Activated CD4-positive, alpha-beta T cell treated with anti-CD3 and anti-CD28 coated beads, Interleukin-2, amount 50 U/mL, for 4 hours (primary cell): Measurements from ENCODE around the gene UCN2.
"Not testable (repeated sequence)": the region's sequence is repeated elsewhere in the genome, so short reads cannot be mapped to it uniquely, and the experiment has no call there.

Source experiments
- DNase-seq, 2 experiments: peaks; one replicate each; pipeline ENCODE4 v3.0.0-alpha.2; 2020

The UCN2 gene

DNA sequence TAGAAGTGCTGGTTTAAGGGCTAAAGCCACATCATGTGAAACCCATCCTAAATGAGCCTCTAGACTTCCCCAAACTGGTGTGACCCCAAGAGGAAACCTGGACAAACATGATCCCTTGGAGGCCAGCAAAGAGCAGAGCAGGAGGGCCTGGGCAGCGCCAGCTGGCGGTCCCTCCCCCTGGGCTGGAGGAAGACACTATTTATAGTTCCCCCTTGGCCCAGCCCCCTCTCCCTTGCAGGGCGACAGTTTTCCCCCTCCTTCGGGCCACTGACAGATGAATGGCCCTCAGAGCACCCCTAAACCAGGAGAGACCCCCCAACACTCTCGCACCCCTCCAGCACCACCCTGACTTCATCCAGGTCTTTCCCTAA, 2.9 kb downstream of the UCN2 start:
- no peak for DNase-seq

DNA sequence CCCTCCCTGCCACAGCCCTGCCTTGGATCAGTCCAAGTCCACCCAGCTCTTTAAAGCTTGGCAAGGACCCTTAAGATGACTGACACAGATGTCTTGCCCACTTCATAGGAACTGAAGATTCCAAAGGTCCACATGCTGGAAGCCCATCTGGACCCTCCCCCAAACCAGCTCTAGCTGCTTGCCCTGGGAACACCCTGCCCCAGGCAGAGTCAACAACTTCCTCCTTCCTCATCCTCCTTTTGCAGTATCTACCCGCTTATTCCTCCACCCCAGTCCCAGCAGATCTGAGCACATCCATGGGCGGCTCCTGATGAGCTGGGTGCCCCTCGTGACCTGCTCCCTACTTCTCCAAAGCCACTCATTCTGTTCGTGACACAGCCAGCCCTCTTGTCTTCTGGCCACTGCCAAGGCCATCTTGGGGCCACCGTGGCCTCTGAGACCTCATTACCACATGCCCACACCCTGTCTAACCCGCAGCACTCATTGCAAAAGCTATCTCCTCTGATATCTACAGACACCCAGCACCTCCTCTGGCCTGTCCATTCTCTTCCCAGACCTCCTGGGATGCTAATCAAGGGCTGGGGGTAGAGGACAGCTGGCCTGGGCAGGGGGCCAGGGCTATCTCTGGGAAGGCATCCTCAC, 5.0 kb downstream of the UCN2 start:
- no peak for DNase-seq

DNA sequence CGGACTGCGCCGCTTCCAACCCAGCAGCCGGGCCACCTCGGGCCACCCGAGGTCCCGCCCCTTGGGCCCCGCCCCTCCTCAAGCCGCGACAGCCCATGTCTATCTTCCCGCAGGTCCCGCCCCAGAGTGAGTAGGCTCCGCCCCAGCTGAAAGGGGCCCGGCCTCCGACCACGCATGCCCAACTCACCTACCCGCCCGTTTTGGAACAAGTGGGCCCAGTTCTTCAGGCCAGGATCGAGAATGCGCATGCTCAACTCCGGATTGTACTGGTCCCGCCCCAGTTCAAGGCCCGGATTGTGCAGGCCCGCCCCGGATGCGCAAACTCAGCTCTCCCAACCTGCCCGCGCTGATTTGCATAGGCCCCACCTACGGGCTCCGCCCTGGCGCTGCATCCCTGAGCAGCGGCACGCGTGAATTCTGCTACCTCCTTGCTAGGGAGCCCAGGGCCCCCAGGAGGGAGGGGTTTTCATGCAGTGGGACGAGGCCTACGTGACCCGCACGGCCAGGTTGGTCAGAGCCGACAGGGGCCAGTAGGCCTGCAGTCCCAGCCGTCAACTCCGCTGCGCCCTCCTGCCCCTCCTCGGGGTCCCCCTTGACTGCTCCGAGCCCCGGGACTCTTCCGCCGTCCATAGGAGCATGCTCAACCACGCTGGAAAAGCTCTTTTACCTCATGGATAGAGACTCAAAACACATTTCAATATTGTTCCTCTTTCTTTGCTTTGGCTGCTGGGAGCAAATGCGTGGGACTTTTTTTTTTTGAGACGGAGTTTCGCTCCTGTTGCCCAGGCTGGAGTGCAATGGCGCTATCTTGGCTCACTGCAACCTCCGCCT, 6.6 kb downstream of the UCN2 start, which contains the start of gene PFKFB4:
Gene PFKFB4 (minus strand): TSS at position 8 of the 831 bp plus-strand sequence. CDS start 26 bp downstream, outside the sequence.
- DNase-seq = peak; percentile 98 to 99

DNA sequence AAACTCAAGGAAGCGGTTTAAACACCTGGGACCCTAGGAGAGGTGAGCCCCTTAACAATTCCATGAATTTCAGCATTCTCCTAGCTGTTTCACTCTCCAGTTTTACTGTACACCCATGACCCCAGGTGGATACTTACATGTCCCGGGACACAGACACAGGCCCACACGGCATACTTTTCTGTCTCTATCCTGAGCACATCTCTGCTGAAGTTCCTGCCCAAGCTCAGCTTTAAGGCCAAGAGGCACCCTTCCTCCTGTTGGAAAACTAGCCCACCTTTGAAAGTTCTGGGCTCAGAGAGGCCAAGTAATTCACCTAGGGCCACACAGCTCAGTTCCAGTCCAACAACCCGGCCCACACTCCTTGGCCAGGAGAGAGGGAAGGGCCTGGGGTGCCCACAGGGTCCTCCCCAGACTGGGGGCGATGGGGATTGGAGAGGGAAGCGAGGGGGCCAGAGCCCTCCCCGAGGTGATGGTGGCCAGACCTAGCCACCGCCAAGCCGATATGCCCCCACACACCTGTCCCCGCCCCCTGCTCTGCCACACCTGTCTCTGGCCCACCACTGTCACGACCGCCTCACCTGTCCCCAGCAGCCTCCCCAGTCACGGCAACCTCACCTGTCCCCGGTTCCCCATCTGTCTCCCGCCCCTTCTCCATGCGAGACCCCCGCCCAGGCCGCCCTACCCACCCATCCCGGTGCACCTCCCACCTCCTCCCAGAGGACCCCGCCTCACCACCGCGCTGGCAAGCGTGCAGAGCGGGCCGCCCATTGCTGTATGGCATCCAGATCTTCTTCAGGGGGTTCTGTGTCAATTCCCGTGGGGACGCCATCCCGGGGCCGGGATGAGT, 7.4 kb downstream of the UCN2 start:
- DNase-seq = no peak

DNA sequence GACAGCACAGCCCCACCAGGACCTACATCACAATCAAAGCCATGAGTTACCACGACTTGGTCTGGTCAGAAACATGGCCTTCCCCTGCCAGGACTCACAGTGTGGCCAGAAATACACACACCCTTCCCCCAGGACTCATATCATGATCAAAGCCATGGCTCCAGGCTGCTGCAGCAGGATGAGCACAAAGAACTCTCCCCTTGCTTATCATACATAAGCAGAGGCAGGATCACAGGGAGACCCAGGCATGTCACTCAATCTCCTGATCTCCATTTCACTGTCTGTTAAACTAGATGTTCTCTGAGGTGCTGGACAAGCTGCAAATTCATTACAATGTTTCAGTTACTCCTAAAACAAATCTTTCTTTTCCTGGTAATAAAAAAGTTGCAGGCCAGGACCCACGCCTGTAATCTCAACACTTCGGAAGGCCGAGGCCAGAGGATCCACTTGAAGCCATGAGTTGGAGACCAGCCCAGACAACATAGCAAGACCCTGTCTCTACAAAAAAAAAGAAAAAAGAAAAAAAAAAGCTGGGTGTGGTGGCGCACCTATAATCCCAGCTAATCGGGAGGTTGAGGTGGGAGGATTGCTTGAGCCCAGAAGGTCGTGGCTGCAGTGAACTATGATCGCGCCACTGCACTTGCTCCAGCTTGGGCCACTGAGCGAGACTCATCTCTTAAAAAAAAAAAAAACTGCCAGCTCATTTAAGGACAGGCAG, 8.2 kb downstream of the UCN2 start:
- DNase-seq = no peak

DNA sequence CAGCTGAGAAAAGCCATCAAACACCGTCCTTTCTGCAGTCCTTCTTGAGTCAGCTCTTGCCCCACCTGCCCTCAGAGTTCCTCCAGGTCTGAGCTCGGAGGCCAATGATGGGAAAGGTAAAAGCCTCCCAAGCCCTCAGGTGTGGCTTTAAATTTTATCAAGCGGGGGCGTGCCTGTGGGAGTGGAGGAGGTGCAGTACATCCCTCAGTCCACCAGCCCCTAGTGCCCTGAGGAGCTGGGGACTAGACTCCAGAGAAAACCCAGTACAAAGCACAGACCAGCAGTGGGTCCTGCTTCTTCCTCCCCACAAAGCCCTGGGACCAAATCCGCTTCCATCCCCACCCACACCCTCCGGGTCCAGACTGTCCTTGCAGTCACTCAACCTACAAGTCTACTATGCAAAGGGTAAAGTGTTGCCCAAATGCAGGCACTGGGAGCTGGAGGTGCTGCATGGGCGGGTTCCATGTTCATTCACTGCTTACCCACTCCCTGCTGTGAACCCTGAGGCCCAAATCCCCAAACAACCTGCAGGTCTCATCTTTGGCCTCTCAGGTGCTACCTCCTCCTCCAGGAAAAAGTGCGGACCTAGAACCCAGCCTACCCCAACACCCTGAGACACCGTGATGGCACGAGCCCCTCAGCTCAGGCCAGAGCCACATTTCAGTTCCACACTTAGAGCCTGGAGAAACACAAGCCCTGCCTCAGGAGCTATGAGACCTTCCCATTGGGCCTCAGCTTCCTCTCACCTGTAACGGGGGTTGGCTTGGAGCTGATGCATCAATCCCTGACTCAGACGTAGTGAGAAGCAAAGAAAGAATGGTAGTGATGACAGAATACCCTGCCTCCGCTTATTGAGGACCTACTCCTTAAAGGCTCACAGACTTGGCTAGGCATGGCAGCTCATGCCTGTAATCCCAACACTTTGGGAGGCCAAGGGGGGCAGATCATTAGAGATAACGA, 9.4 kb downstream of the UCN2 start:
- no peak for DNase-seq

DNA sequence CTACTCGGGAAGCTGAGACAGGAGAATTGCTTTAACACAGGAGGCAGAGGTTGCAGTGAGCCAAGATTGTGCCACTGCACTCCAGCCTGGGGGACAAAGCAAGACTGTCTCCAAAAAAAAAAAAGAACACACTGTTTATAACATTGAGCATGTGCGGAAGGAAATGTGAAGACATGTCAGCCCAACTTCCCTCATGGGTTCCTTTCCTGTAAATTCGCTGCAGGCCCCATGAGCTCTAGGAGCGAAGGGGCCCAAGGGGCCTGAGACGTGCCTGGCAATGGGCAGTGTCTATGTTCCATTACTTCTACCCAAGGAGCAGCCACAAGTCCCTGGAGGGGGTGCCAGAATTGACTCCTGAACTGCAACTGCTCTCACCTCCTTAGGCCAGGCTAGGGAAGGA, 10.2 kb downstream of the UCN2 start:
- DNase-seq = no peak

DNA sequence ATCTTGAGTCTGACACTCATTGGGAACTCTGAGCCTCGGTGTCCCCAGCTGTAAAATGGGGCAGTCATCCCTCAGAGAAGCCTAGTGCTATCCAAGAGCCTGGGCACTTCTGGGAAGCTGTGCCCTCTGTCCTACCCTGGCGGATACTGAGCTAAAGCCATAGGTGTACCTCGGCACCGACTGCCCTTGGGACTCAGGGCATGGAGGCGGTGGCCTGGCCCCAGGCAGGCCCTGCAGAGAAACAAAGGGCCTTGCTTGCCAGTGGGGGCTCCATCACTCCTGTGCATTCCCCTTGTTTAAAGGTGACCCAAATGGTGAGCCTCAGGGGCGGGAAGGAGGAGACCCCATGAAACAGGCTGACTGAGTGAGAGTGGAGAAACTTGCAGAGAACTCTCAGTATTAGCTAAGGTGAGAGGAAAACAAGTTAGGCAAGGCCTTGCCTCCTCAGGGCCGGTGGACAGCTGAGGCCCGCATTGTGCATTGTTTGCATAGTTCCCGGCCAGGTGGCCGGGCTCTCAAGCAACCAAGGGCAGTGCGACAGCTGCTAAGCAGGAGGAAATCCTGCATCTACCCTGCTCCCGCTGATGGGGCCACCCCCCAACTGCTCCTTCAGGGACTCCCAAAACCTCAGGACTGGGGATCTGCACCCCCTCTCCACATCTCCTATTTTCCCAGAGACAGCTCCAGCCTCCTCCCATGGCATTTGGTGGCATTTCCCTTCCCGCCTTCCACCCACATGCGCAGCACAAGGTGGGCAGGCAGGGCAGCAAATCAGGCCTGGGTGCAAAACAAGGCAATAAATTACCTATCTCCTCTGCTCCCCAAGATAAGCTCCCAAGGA, 11.2 kb downstream of the UCN2 start:
- DNase-seq = no peak

DNA sequence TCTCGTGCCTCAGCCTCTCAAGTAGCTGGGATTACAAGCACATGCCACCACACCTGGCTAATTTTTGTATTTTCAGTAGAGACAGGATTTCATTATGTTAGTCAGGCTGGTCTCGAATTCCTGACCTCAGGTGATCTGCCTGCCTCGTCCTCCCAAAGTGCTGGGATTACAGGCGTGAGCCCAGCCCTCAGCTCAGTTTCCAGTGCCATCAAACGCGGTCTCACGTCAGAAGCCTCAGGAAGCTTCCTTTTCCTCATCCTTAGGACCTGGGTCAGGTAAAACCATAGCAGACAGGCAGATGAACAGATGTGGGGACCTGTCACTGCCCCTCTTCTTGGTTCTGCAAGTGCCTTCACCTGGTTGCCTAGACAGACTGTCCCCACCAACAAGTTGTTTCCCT, 11.9 kb downstream of the UCN2 start:
- DNase-seq = not testable (repeated sequence)

DNA sequence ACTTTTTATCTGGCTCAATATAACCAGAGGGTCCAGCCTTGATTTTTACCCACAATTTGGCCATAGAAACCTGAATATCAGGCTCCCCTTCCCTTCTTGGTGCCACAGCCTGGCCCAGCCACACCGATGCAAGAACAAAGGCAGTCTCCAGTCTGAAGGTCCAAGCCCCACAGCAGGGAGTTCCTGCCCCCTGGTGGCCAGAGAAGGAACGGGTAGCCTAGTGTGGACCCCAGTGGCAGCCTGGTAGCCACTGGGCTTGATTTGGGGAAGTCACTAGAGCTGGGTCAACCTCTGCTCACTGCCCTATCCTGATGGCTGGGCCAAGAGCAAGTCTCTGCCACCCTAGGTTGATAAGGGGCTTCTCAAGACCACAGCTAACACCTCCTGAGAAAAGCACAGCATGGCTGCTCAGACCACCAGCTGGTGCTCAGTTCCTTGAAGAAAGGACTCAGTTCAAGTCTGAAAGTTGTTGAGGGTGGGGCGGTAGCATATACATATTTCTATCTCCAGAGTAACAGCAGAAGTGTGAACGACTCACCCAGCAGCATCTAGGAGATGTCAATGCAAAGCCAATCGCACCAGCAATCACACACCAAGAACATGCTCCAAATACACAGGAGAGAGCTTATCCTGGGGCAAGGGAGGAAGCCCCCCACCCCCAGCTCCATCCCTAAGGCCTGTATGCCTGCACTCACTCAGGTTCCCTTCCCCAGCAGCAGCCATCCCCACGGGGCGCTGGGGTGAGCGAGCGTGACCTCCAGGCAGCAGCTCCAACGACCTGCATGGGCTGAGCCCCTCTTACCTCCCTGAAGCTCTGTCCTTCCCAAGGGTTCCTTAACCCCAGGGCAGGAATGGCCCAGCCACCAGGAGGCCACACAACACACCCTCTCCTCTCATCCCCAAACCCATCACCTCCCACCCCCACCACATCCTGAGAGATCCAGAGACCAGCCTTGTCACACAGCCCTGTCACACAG, 14.6 kb downstream of the UCN2 start:
- DNase-seq = peak; percentile 82 to 85

DNA sequence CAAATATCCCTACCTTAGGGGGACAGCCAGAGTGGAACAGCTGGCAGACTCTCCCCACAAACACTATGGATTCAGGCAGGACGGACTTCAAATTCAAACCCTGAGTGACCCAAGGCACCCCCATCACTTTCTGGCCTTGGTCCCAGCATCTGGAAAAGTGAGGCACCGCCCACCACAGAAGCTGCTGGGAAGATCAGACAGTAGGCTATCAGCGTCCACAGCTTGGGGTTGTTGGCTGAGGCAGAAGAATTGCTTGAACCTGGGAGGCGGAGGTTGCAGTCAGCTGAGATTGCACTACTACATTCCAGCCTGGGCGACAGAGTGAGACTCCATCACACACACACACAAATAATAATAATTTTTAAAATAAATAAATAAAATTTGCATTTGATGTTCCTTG, 15.5 kb downstream of the UCN2 start:
- no peak for DNase-seq

DNA sequence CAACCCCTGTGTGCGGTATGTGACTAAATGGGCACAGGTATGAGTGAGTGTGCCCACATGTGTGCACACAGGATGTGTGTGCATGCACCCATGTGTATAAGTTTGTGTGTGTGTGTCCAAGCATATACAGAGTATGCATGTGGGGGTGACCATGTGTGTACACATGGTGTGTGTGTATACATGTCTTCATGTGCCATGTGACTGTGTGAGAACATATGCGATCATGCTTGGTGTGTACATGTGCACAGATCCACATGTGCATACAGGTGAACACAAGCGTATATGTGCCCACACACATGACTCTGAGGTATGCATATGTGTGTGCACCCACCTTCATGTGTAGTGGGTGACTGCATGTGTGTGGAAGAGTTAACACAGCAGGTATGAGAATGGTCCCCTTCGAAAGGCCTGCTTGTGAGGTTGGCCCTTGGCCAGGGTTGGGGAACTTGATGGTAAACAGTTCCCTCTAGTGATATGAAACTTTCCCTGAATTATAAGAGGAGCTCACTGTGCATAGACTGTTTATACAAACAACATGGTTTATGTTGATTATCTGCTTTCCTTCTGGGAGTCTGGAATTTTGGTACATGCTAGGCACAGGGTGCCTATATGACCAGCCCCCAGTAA, 17.3 kb downstream of the UCN2 start:
- no peak for DNase-seq

DNA sequence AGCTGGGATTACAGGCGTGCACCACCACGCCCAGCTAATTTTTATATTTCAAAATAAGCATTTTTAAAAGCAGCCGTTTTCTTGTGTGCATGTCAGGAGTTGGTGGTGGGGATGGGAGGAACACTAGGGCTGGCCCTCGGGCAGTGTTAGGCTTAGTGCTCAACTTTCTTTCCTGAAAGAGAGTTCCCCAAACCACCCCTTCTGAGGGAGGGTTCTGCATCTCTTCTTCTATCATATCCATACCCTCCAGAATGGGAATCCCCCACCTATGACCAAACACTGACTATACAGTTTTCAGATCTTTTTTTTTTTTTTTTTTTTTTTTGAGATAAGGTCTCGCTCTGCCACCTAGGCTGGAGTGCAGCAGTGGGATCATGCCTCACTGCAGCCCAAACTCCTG, 19.4 kb downstream of the UCN2 start:
- DNase-seq = no peak

DNA sequence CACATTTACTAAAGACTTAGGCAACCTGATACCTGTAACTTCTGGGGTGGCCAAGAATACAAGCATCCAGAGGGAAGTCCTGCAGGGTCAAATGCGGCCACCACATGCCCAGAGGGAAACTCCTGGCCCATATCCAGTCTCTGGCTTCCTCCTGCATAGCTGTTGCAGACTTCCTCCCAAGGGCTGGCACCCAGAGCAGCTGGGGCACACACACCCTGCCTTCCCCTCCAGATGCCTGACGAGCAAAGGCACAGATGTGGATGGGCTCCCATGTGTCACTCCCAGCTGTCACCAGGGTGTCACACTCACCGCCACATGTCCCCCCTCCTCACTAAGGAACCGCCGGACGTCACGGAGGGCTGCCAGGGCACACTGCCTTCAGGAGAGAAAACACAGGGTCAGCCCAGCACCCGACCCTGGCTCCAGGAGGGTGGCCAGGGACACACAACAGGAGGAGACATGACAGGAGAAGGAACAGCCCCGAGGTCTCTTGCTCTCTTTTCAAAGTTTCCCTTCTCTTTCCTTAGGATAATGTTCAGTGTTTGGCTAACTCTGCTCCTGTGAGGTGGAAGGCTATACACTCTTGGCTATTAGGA, 20.2 kb downstream of the UCN2 start:
- DNase-seq = no peak

DNA sequence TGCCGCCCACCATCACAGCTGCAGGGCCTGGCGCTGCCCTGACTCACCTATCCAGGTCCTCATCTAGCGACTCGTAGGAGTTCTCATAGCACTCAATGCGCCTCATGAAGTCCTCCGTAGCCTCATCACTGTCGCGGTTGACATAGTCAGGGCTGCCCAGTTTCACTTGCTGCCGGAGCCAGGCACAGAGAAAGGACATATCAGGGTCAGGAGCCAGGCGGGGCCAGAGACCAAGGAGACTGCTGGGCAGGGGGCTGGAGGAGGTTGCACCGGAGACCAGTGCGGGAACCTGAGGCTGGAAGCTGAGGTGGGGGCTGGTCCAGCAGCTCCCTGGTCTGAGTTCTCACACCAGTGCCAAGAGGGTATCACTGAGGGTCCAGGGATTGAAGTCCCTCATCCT, 25.1 kb downstream of the UCN2 start:
- no peak for DNase-seq

DNA sequence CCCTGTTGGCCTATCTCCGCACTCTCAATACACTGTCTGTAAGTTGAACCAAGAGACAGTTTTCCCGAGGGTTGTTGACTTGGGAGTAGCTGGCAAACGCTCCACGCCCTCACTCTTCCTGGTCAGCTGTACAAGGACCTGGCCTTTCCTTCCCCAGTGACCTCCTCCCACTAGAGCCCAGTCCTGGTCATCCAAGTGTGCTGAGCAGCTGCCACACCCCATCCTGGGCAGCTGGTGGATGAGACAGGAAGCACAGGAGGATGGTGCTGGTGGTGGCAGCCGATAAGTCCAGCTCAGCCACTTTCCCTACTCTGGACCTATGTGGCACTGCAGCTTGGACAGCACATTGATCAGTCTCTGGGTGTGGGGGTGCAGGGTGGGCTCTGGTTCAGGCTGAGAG, 26.8 kb downstream of the UCN2 start:
- no peak for DNase-seq

DNA sequence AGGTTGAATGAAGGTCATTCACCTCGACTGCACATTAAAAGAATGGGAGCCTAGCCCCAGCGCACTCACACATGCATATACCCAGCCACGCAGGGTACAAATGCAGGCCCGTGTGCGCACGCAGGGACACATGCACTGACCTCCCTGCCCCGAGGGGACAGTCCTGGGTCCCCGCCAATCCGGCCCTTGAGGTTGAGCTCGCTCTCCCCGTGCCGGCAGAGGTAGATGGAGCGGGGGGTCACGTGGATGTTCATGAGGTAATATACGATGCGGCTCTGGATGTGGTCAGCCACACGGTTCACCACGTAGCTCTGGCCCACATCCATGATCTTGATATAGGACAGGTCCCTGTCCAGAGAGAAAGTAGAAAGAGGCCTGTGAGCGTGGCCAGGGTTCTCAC, 27.5 kb downstream of the UCN2 start:
- DNase-seq = no peak

DNA sequence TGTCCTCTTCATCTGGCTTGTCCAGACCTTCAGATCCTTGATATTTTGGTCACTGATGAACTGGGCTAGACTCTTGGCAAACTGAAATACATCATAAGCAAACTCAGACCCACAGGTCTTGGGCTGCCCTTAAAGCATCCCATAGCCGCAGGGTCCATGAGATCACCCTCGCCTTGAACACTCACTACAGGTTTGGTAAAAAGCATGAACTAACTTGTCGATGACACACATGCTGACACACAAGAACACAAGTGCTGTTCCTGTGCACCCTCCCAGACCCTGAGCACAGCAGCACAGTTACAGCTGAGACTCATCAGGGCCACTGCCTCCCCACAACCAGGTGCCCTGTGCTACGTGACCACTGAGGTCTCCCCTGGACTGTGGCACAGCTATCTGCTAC, 28.0 kb downstream of the UCN2 start:
- DNase-seq = no peak

DNA sequence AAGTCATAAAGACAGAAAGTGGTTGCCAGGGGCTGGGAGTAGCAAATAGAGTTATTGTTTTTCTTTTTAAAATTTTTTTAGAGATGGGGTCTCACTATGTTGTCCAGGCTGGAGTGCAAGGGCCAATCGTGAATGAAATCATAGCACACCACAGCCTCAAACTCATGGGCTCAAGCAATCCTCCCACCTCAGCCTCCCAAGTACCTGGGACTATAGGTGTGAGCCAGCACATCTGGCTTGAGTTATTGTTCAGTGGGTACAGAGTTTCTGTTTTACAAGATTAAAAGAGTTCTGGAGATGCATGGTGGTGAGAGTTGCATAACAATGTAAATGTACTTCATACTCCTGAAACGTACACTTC, 30.6 kb downstream of the UCN2 start:
- DNase-seq = no peak
